HEK293 (cell line): ENCODE data around the gene NEK1.

Experiments
- AEBP2 ChIP-seq: fragments of 450-650 bp; formaldehyde crosslinking; IDR thresholded peaks from 2 replicates; pipeline ENCODE4 v1.5.1; 2016; ENCODE audit warnings: missing biosample characterization, missing genetic modification characterization, borderline replicate concordance
- ATF2 ChIP-seq: fragments of 450-650 bp; formaldehyde crosslinking; IDR thresholded peaks from 2 replicates; pipeline ENCODE4 v1.5.1; 2016; ENCODE audit warnings: missing biosample characterization, missing genetic modification characterization, low read depth
- CTCF ChIP-seq: fragments of 450-650 bp; formaldehyde crosslinking; IDR thresholded peaks from 2 replicates; pipeline ENCODE4 v1.5.1; 2016; ENCODE audit warnings: missing biosample characterization, missing genetic modification characterization
- ZNF146 ChIP-seq: fragments of 450-650 bp; formaldehyde crosslinking; IDR thresholded peaks from 2 replicates; pipeline ENCODE4 v1.5.1; 2016; ENCODE audit warnings: missing biosample characterization, missing genetic modification characterization
- ZNF223 ChIP-seq: fragments of 450-650 bp; formaldehyde crosslinking; IDR thresholded peaks from 2 replicates; pipeline ENCODE4 v1.5.1; 2016; ENCODE audit warnings: missing biosample characterization, missing genetic modification characterization
- ZNF23 ChIP-seq: fragments of 450-650 bp; formaldehyde crosslinking; IDR thresholded peaks from 2 replicates; pipeline ENCODE4 v1.5.1; 2016; ENCODE audit warnings: missing biosample characterization, missing genetic modification characterization, borderline replicate concordance
- ZNF274 ChIP-seq, 2 experiments: fragments of 200-500 bp in 1 of 2; fragments of 450-650 bp in 1 of 2; sonication (Bioruptor generic) in 1 of 2; formaldehyde crosslinking in 1 of 2; IDR thresholded peaks; 2 replicates each; pipeline versions ENCODE4 v1.5.1 to v1.6.1; 2014 to 2016; ENCODE audit warnings: borderline replicate concordance in 1 of 2, inconsistent platforms in 1 of 2, low read length in 1 of 2, missing biosample characterization in 1 of 2, missing genetic modification characterization in 1 of 2
- ZNF610 ChIP-seq: fragments of 450-650 bp; formaldehyde crosslinking; IDR thresholded peaks from 2 replicates; pipeline ENCODE4 v1.5.1; 2016; ENCODE audit warnings: missing biosample characterization, missing genetic modification characterization, borderline replicate concordance
- ZNF670 ChIP-seq: fragments of 450-650 bp; formaldehyde crosslinking; IDR thresholded peaks from 2 replicates; pipeline ENCODE4 v1.5.1; 2016; ENCODE audit warnings: missing biosample characterization, missing genetic modification characterization, low read depth
- ZNF701 ChIP-seq: fragments of 450-650 bp; formaldehyde crosslinking; IDR thresholded peaks from 2 replicates; pipeline ENCODE4 v1.5.1; 2016; ENCODE audit warnings: missing biosample characterization, missing genetic modification characterization
- ZNF704 ChIP-seq: fragments of 450-650 bp; formaldehyde crosslinking; IDR thresholded peaks from 2 replicates; pipeline ENCODE4 v1.5.1; 2016; ENCODE audit warnings: missing biosample characterization, missing genetic modification characterization
- ZNF707 ChIP-seq: fragments of 450-650 bp; formaldehyde crosslinking; IDR thresholded peaks from 2 replicates; pipeline ENCODE4 v1.5.1; 2016; ENCODE audit warnings: missing biosample characterization, missing genetic modification characterization

- no peak for TF ChIP-seq ZNF610 (tag by site-specific recombination)
- no peak for TF ChIP-seq CTCF (tag by site-specific recombination)
- TF ChIP-seq ZNF146 (tag by site-specific recombination): no peak
- no peak for TF ChIP-seq ATF2
- TF ChIP-seq ZNF223 (tag by site-specific recombination): no peak
- no peak for TF ChIP-seq ZNF274 (IDR thresholded peaks at IDR 0.05; ENCODE audit: low read length)
- TF ChIP-seq ZNF274 (tag by site-specific recombination; IDR thresholded peaks at IDR 0.05; ENCODE audit: borderline replicate concordance): no peak
- TF ChIP-seq ZNF23 (tag by site-specific recombination): no peak
- no peak for TF ChIP-seq ZNF704 (tag by site-specific recombination)
- no peak for TF ChIP-seq AEBP2
- TF ChIP-seq ZNF670 (tag by site-specific recombination): no peak
- TF ChIP-seq ZNF701 (tag by site-specific recombination): no peak
- no peak for TF ChIP-seq ZNF707 (tag by site-specific recombination)
Observed at GRCh38 chr4:169617306-169617705, 4.9 kb upstream of the NEK1 start.
